Thoracic aorta (tissue), 2 donors: ENCODE data around the gene ADAMTS13. TPM values are rescaled to one million over a fixed set of nuclear protein-coding genes. Genes with fewer than 3 reads are reported as not detected.

Experiments
- ATAC-seq: fragments of 150-250 bp; one replicate; pipeline ENCODE4 v1.8.0; 2017; ENCODE audit warnings: low read depth; ENCODE audit not compliant: insufficient number of reproducible peaks, low FRiP score
- DNase-seq: peaks from one replicate; pipeline ENCODE4 v3.0.0-alpha.2; 2020; ENCODE audit warnings: low spot score
- H3K27ac ChIP-seq, 2 donors: fragments of 200-600 bp; sonication (generic); 1 replicate in 1 of 2; 2 replicates in 1 of 2; pipeline ENCODE4 v1.5.1; 2016; ENCODE audit warnings: mild to moderate bottlenecking in 2 of 2, moderate library complexity in 2 of 2
- H3K27me3 ChIP-seq: fragments of 200-600 bp; sonication (generic); replicated peaks from 2 replicates; pipeline ENCODE4 v1.6.0; 2016; ENCODE audit warnings: mild to moderate bottlenecking; ENCODE audit not compliant: insufficient read depth
- H3K36me3 ChIP-seq: fragments of 200-600 bp; sonication (generic); one replicate; pipeline ENCODE4 v1.5.1; 2016
- H3K4me1 ChIP-seq, 2 donors: fragments of 200-600 bp; sonication (generic); 1 replicate in 1 of 2; 2 replicates in 1 of 2; pipeline versions ENCODE4 v1.5.1 to v1.6.0; 2016; ENCODE audit warnings: low read depth in 2 of 2, mild to moderate bottlenecking in 1 of 2; ENCODE audit not compliant: control insufficient read depth in 1 of 2
- H3K4me3 ChIP-seq: fragments of 200-600 bp; sonication (generic); 2 replicates; pipeline ENCODE4 v1.5.1; 2016; ENCODE audit warnings: mild to moderate bottlenecking
- H3K9me3 ChIP-seq: fragments of 200-600 bp; sonication (generic); 2 replicates; pipeline ENCODE4 v1.5.1; 2016
- total RNA-seq, 2 donors: library from RNA; depleted of rRNA; stranded (reverse); fragments of >200 nt; gene quantifications; one replicate each; pipeline versions ENCODE4 v1.1.0 to v1.2.3, GENCODE V29; 2016
- TF ChIP-seq, protein P1 (sequence below): fragments of 200-600 bp; sonication (generic); IDR thresholded peaks from one replicate; pipeline ENCODE4 v1.5.1; 2019; ENCODE audit warnings: antibody characterized with exemption

ADAMTS13 gene
- total RNA-seq, 2 donors from 2014 or later, result 1.3 to 6.0 TPM

- Histone ChIP-seq H3K9me3 (no peaks in the 10 kb centered on the region), H3K36me3 (no peaks in the 10 kb centered on the region), H3K27ac (no peak overlapping the region), H3K4me1 (no peaks in the 10 kb centered on the region), H3K4me3 (no peak overlapping the region), H3K27me3 (no peaks in the 10 kb centered on the region)
- TF ChIP-seq, protein P1, sequence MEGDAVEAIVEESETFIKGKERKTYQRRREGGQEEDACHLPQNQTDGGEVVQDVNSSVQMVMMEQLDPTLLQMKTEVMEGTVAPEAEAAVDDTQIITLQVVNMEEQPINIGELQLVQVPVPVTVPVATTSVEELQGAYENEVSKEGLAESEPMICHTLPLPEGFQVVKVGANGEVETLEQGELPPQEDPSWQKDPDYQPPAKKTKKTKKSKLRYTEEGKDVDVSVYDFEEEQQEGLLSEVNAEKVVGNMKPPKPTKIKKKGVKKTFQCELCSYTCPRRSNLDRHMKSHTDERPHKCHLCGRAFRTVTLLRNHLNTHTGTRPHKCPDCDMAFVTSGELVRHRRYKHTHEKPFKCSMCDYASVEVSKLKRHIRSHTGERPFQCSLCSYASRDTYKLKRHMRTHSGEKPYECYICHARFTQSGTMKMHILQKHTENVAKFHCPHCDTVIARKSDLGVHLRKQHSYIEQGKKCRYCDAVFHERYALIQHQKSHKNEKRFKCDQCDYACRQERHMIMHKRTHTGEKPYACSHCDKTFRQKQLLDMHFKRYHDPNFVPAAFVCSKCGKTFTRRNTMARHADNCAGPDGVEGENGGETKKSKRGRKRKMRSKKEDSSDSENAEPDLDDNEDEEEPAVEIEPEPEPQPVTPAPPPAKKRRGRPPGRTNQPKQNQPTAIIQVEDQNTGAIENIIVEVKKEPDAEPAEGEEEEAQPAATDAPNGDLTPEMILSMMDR, result no peak
- DNase-seq (no peak), ATAC-seq (no peak)
These were observed 5.6 kb downstream of the ADAMTS13 start for GRCh38 chr9:133427658-133428348.

- no peaks in the 10 kb centered on the region for H3K27me3 ChIP-seq
- ATAC-seq, result no peak
- TF ChIP-seq, protein P1, result no peak
These were observed 6.5 kb downstream of the ADAMTS13 start for GRCh38 chr9:133428617-133429101.

GRCh38 chr9:133429214-133429613 lies 7.0 kb downstream of the ADAMTS13 start:
- no peak for ATAC-seq
- no peak overlapping the region for H3K4me3 ChIP-seq
- no peaks in the 10 kb centered on the region for H3K27me3 ChIP-seq
- H3K27ac ChIP-seq, result no peak overlapping the region
- DNase-seq, result no peak
- no peaks in the 10 kb centered on the region for H3K4me1 ChIP-seq
- no peaks in the 10 kb centered on the region for H3K9me3 ChIP-seq
- no peaks in the 10 kb centered on the region for H3K36me3 ChIP-seq
- TF ChIP-seq, protein P1, result no peak

More at GRCh38 chr9:133428617-133429101, 6.5 kb downstream of the ADAMTS13 start:
- Histone ChIP-seq H3K4me3 (peak overlapping the region; percentile 41), H3K4me1 (no peaks in the 10 kb centered on the region), H3K27ac (no peak overlapping the region), H3K36me3 (no peaks in the 10 kb centered on the region), H3K9me3 (no peaks in the 10 kb centered on the region)
- DNase-seq, result no peak

DNA sequence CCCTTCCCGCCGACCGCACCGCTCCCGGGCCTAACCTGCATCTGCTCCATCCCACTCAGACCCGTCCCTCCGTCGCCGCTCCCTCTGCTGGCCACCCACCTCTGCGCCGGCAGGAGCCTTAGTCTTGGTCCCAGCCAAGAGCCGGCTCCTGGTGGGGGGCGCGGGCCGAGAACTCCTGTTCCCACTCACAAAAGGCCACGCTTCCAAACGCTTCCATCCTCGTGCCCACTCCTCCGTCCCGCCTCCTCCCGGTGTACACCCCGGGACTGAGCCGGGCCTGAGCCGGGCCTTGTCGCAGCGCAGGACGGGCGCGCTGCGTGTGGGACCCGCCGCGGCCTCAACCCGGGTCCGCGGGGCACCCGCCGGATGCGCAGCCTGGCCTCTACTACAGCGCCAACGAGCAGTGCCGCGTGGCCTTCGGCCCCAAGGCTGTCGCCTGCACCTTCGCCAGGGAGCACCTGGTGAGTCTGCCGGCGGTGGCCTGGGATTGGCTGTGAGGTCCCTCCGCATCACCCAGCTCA lies 7.5 kb downstream of the ADAMTS13 start:
- Histone ChIP-seq H3K4me3 (no peak overlapping the region), H3K27ac (no peak overlapping the region), H3K9me3 (no peaks in the 10 kb centered on the region), H3K4me1 (no peaks in the 10 kb centered on the region), H3K36me3 (no peaks in the 10 kb centered on the region), H3K27me3 (no peaks in the 10 kb centered on the region)
- TF ChIP-seq, protein P1, result no peak
- DNase-seq, result no peak
- ATAC-seq, result no peak

DNA sequence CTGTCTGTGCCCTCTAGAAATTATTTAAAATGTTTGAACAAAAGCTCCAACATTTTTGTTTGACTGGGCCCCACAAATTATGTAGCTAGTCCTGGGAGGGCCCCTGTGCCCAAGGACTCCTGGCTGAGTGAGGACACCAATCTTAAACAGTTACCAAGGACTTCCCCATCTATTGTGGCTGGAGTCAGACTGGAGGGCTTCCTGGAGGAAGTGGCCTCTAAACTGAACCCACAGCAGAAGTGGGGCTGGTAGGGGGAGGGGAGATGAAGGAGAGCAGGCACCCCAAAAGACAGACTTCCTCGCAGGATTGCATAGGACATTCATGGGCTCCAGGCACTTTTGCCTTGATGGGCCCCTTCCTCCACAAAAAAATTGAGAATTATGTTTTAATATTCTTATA lies 8.1 kb downstream of the ADAMTS13 start:
- H3K27me3 ChIP-seq, result no peaks in the 10 kb centered on the region
- H3K4me1 ChIP-seq, result no peaks in the 10 kb centered on the region
- H3K27ac ChIP-seq, result no peak overlapping the region
- DNase-seq (no peak), ATAC-seq (no peak)
- no peaks in the 10 kb centered on the region for H3K9me3 ChIP-seq
- TF ChIP-seq, protein P1, result no peak
- H3K4me3 ChIP-seq, result no peak overlapping the region
- H3K36me3 ChIP-seq, result no peaks in the 10 kb centered on the region
